GM12801 (cell line): ENCODE data around the gene OR6K2.

Source experiments
- CTCF ChIP-seq: IDR thresholded peaks from one replicate; pipeline ENCODE4 v1.5.1; 2011; ENCODE audit warnings: control low read depth; ENCODE audit not compliant: insufficient read length; ENCODE audit errors: extremely low read depth

OR6K2 gene

GRCh38 chr1:158652721-158653334 is 47.6 kb downstream of the OR6K2 start:
- TF ChIP-seq CTCF, result no peak
